ENCODE results near the gene DVL1. TPM values are rescaled to one million over a fixed set of nuclear protein-coding genes. Genes with fewer than 3 reads are reported as not detected.

Gene DVL1
- total and polyA plus RNA-seq, 9 of the 15 experiments (the other 6 are each of a cell fraction or from before 2014, with no cell fraction given): 0.62 to 135 (median 24.3) TPM

DNA sequence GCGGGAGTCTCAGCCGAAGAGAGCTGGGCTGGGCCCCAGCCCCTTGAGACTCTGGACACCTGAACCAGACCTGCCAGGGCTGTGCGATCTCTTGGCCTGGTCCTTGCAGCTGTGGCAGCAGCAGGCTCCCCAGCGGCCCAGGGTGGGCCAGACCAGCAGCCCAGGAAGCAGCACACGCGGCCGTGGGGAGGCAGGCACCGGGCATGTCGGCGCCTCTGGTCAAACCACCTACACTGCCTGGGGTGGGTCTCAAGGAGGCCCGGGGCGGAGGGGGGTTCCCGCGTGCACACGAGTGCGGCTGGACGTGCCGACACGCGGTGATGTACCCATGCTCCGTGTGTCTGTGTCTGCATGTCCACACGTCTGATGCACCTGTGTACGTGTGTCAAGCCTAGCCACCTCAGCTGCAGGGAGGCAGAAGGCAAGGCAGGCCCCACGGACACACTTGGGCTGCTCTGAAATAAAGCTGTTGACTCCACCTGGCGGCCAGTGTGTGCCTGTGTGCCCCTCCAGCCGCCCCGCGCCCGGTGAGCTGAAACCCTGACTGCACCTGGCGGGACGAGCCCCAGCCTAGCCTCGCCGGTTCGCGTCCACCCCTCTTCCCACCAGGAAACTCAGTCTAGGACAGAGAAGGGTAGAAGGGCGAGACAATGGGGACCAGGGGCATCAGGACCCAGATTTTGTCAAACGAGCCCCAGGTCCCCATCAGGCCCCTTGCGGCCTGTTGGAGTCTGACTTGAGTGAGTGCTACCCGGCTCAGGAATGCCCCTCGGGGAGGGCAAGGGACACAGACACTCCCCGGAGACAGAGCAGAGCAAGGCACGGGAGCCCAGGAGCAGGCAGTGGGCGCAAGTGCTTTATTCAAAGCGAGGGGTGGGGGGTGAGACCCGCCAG, 57.4 kb downstream of the DVL1 start (continued):
- TF ChIP-seq, protein P1, sequence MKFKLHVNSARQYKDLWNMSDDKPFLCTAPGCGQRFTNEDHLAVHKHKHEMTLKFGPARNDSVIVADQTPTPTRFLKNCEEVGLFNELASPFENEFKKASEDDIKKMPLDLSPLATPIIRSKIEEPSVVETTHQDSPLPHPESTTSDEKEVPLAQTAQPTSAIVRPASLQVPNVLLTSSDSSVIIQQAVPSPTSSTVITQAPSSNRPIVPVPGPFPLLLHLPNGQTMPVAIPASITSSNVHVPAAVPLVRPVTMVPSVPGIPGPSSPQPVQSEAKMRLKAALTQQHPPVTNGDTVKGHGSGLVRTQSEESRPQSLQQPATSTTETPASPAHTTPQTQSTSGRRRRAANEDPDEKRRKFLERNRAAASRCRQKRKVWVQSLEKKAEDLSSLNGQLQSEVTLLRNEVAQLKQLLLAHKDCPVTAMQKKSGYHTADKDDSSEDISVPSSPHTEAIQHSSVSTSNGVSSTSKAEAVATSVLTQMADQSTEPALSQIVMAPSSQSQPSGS (CRISPR knock-in tag; IDR thresholded peaks at IDR 0.05): no peak
- TF ChIP-seq KAT2B (IDR thresholded peaks at IDR 0.05; ENCODE audit: low read depth, low read length) (no peak), EZH2 (IDR thresholded peaks at IDR 0.05; ENCODE audit: borderline replicate concordance, low read depth, low read length) (no peak), NCOA4 (IDR thresholded peaks at IDR 0.05; ENCODE audit: partially characterized antibody) (no peak), ZNF584 (CRISPR knock-in tag; IDR thresholded peaks at IDR 0.05; ENCODE audit: low read depth) (no peak), ZKSCAN1 (IDR thresholded peaks at IDR 0.05; ENCODE audit: low read depth, low read length) (no peak), ZNF263 (CRISPR knock-in tag; IDR thresholded peaks at IDR 0.05; ENCODE audit: borderline replicate concordance) (0 out of 2 replicates have a peak, but pooled peaks have one; percentile 28), CBFB (CRISPR knock-in tag; IDR thresholded peaks at IDR 0.05) (0 out of 2 replicates have a peak, but pooled peaks have one; percentile 42), PHTF2 (CRISPR knock-in tag; IDR thresholded peaks at IDR 0.05) (no peak)
- TF ChIP-seq, protein P2, sequence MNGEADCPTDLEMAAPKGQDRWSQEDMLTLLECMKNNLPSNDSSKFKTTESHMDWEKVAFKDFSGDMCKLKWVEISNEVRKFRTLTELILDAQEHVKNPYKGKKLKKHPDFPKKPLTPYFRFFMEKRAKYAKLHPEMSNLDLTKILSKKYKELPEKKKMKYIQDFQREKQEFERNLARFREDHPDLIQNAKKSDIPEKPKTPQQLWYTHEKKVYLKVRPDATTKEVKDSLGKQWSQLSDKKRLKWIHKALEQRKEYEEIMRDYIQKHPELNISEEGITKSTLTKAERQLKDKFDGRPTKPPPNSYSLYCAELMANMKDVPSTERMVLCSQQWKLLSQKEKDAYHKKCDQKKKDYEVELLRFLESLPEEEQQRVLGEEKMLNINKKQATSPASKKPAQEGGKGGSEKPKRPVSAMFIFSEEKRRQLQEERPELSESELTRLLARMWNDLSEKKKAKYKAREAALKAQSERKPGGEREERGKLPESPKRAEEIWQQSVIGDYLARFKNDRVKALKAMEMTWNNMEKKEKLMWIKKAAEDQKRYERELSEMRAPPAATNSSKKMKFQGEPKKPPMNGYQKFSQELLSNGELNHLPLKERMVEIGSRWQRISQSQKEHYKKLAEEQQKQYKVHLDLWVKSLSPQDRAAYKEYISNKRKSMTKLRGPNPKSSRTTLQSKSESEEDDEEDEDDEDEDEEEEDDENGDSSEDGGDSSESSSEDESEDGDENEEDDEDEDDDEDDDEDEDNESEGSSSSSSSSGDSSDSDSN (IDR thresholded peaks at IDR 0.05; ENCODE audit: borderline replicate concordance in 1 of 2, low read depth in 2 of 2, low read length in 2 of 2): 0 out of 4 replicates have a peak, but pooled peaks of 1 of the 2 experiments have one; percentile 2
- TF ChIP-seq, protein P3, sequence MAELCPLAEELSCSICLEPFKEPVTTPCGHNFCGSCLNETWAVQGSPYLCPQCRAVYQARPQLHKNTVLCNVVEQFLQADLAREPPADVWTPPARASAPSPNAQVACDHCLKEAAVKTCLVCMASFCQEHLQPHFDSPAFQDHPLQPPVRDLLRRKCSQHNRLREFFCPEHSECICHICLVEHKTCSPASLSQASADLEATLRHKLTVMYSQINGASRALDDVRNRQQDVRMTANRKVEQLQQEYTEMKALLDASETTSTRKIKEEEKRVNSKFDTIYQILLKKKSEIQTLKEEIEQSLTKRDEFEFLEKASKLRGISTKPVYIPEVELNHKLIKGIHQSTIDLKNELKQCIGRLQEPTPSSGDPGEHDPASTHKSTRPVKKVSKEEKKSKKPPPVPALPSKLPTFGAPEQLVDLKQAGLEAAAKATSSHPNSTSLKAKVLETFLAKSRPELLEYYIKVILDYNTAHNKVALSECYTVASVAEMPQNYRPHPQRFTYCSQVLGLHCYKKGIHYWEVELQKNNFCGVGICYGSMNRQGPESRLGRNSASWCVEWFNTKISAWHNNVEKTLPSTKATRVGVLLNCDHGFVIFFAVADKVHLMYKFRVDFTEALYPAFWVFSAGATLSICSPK (IDR thresholded peaks at IDR 0.05; ENCODE audit: borderline replicate concordance): 0 out of 2 replicates have a peak, but pooled peaks have one; percentile 29
- TF ChIP-seq, protein P4, sequence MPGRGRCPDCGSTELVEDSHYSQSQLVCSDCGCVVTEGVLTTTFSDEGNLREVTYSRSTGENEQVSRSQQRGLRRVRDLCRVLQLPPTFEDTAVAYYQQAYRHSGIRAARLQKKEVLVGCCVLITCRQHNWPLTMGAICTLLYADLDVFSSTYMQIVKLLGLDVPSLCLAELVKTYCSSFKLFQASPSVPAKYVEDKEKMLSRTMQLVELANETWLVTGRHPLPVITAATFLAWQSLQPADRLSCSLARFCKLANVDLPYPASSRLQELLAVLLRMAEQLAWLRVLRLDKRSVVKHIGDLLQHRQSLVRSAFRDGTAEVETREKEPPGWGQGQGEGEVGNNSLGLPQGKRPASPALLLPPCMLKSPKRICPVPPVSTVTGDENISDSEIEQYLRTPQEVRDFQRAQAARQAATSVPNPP (IDR thresholded peaks at IDR 0.05; ENCODE audit: borderline replicate concordance, insufficient read depth, insufficient read length): no peak
